ENCODE measurements around the gene WDR27. TPM values are rescaled to one million over a fixed set of nuclear protein-coding genes. Genes with fewer than 3 reads are reported as not detected.

WDR27 gene
- total RNA-seq, 3 donors from 2014 or later (not counting 1 experiment from before 2014, with no cell fraction given), result 12.7 to 31.0 (median 25.3) TPM

- Mint-ChIP-seq H3K9me3 (no peaks in the 10 kb centered on the region), H3K27me3 (ENCODE audit: low read depth in 2 of 2) (peaks cover 20% of the 10 kb centered on the region in 2 donors), H3K27ac (no peak overlapping the region), H3K36me3 (no peaks in the 10 kb centered on the region), H3K4me3 (no peak overlapping the region), H3K4me1 (peaks cover 0 to 6% of the 10 kb centered on the region in 2 donors)
- TF ChIP-seq CTCF (IDR thresholded peaks at IDR 0.05), result no peak
- DNase-seq (no peak), ATAC-seq (no peak)
- intact Hi-C loops (cut with micrococcal nuclease), result no loop called here
- Histone ChIP-seq H3K4me1 (ENCODE audit: control insufficient read depth, insufficient read depth, low read length) (peaks cover 5% of the 10 kb centered on the region), H3K27ac (ENCODE audit: low read length) (no peak overlapping the region), H3K36me3 (ENCODE audit: control insufficient read depth, insufficient read depth, low read length) (no peaks in the 10 kb centered on the region), H3K27me3 (ENCODE audit: control insufficient read depth, insufficient read depth, low read length) (no peaks in the 10 kb centered on the region), H3K4me3 (ENCODE audit: low read length) (no peak overlapping the region), H3K9me3 (ENCODE audit: control insufficient read depth, insufficient read depth, low read length) (no peaks in the 10 kb centered on the region)
Measured at GRCh38 chr6:169729961-169730360, 28.1 kb upstream of the WDR27 start.

GRCh38 chr6:169726963-169727362 is 25.1 kb upstream of the WDR27 start:
- Histone ChIP-seq H3K27me3 (ENCODE audit: control insufficient read depth, insufficient read depth, low read length) (no peaks in the 10 kb centered on the region), H3K9me3 (ENCODE audit: control insufficient read depth, insufficient read depth, low read length) (no peaks in the 10 kb centered on the region), H3K4me1 (ENCODE audit: control insufficient read depth, insufficient read depth, low read length) (peaks cover 13% of the 10 kb centered on the region), H3K27ac (ENCODE audit: low read length) (no peak overlapping the region), H3K36me3 (ENCODE audit: control insufficient read depth, insufficient read depth, low read length) (no peaks in the 10 kb centered on the region), H3K4me3 (ENCODE audit: low read length) (no peak overlapping the region)
- Mint-ChIP-seq H3K4me3 (no peak overlapping the region), H3K27me3 (ENCODE audit: low read depth in 2 of 2) (peaks cover 8 to 9% of the 10 kb centered on the region in 2 donors), H3K9me3 (no peaks in the 10 kb centered on the region), H3K36me3 (no peaks in the 10 kb centered on the region), H3K27ac (no peak overlapping the region), H3K4me1 (peaks cover 12 to 16% of the 10 kb centered on the region in 2 donors)
- intact Hi-C loops (cut with micrococcal nuclease), result no loop called here
- TF ChIP-seq CTCF (IDR thresholded peaks at IDR 0.05), result no peak
- no peak for ATAC-seq
- DNase-seq, result no peak

- H3K4me1 Mint-ChIP-seq, result peaks cover 12 to 16% of the 10 kb centered on the region in 2 donors
Measured at GRCh38 chr6:169726049-169726400, 24.2 kb upstream of the WDR27 start.

More at GRCh38 chr6:169726049-169726400, 24.2 kb upstream of the WDR27 start:
- ATAC-seq, result no peak
- no peak overlapping the region for H3K27ac ChIP-seq (ENCODE audit: low read length)
- H3K27me3 Mint-ChIP-seq (ENCODE audit: low read depth in 2 of 2), result peaks cover 6 to 7% of the 10 kb centered on the region in 2 donors
- intact Hi-C loops (cut with micrococcal nuclease), result no loop called here
- H3K4me3 Mint-ChIP-seq, result peak overlapping the region; percentile 80
- no peak overlapping the region for H3K4me3 ChIP-seq (ENCODE audit: low read length)
- peaks cover 16% of the 10 kb centered on the region for H3K4me1 ChIP-seq (ENCODE audit: control insufficient read depth, insufficient read depth, low read length)
- H3K9me3 ChIP-seq (ENCODE audit: control insufficient read depth, insufficient read depth, low read length), result no peaks in the 10 kb centered on the region
- no peaks in the 10 kb centered on the region for H3K36me3 Mint-ChIP-seq
- H3K27ac Mint-ChIP-seq, result peak overlapping the region; percentile 1 to 29
- TF ChIP-seq CTCF (IDR thresholded peaks at IDR 0.05), result no peak
- DNase-seq, result no peak
- no peaks in the 10 kb centered on the region for H3K27me3 ChIP-seq (ENCODE audit: control insufficient read depth, insufficient read depth, low read length)
- no peaks in the 10 kb centered on the region for H3K9me3 Mint-ChIP-seq
- WGBS (ENCODE audit: insufficient coverage), result no CpG with 5 or more reads among the region's 1 CpG
- H3K36me3 ChIP-seq (ENCODE audit: control insufficient read depth, insufficient read depth, low read length), result no peaks in the 10 kb centered on the region

Data from natural killer cell (primary cell).